SK-N-MC (cell line): Measurements from ENCODE around the gene GLRX5.

ENCODE experiments used
- EZH2 ChIP-seq: fragments of 200-600 bp; sonication (generic); IDR thresholded peaks from one replicate; pipeline ENCODE4 v1.6.1; 2017; ENCODE audit warnings: antibody characterized with exemption
- POLR2AphosphoS5 ChIP-seq: IDR thresholded peaks from 2 replicates; pipeline ENCODE4 v1.6.1; 2012; ENCODE audit warnings: mild to moderate bottlenecking, low read depth, low read length, borderline replicate concordance

- TF ChIP-seq POLR2AphosphoS5 (no peak), EZH2 (no peak)
Observed at GRCh38 chr14:95526483-95527386, 8.1 kb upstream of the GLRX5 start.
